GM12801 (cell line): ENCODE data around the gene HAUS7.

Experiments
- TF ChIP-seq, protein P1 (sequence below): IDR thresholded peaks from one replicate; pipeline ENCODE4 v1.5.1; 2011; ENCODE audit warnings: control low read depth; ENCODE audit not compliant: insufficient read length; ENCODE audit errors: extremely low read depth

Gene HAUS7

DNA sequence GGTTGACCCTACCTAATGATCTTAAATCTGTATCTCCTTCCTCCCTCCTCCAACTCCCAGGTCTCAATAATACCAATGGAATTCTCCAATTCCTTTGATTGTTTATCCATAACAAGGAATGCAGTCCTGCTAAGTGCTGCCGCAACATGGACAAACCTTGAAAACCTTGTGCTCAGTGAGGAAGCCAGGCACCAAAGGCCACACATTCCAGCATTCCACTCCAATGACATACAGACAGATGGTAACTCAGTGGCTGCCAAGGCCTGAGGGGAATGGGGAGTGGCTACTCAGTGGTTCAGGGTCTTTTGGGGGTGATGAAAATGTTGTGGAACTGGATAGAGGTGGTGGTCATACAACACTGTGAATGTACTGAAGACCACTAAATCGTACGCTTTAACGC lies 10.4 kb downstream of the HAUS7 start:
- TF ChIP-seq, protein P1, sequence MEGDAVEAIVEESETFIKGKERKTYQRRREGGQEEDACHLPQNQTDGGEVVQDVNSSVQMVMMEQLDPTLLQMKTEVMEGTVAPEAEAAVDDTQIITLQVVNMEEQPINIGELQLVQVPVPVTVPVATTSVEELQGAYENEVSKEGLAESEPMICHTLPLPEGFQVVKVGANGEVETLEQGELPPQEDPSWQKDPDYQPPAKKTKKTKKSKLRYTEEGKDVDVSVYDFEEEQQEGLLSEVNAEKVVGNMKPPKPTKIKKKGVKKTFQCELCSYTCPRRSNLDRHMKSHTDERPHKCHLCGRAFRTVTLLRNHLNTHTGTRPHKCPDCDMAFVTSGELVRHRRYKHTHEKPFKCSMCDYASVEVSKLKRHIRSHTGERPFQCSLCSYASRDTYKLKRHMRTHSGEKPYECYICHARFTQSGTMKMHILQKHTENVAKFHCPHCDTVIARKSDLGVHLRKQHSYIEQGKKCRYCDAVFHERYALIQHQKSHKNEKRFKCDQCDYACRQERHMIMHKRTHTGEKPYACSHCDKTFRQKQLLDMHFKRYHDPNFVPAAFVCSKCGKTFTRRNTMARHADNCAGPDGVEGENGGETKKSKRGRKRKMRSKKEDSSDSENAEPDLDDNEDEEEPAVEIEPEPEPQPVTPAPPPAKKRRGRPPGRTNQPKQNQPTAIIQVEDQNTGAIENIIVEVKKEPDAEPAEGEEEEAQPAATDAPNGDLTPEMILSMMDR = no peak

DNA sequence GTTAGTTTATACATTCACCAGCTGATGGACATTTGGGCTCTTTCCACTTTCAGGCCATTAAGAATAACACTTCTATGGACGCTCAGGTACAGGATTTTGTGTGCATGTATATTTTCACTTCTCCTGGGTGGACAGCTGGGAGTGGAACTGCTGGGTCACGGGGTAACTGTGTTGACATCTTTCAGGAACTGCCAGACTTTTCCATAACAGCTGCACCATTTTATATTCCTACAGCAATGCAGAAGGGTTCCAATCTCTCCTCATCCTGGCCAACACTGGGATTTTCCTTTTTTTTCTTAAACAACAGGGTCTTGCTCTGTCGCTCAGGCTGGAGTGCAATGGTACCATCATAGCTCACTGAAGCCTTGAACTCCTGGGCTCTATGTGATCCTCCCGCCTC lies 11.9 kb downstream of the HAUS7 start:
- TF ChIP-seq, protein P1 = no peak

DNA sequence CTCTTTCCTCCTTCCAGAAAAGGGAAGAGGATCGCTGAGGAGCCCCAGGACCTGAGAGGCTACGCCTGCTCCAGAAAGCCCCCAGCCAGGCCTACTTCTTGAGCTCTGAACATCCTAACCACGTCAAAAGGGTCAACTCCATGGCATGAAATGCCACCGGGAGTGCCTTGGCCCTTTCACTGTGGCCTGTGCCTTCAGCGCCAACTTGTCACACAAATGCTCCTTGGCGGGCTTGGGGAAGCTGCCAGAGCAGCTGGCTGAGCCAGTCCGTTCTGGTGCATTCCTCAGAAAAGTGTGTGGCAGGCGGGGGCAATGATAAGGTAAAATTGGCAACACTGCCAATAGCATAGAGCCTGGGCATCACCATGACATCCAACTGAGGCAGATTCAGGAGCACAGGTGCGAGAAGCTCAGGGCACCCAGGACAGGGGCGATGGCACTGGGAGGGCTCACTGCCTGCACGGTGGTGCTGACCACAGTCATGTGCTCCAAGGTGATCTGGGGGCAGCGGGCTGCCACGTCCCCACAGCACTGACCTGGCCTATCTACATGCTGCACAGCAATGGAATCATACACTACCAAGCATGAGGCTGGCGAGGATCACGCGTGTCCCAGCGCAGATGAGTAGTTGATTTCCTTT lies 12.4 kb downstream of the HAUS7 start:
- TF ChIP-seq, protein P1 = no peak

DNA sequence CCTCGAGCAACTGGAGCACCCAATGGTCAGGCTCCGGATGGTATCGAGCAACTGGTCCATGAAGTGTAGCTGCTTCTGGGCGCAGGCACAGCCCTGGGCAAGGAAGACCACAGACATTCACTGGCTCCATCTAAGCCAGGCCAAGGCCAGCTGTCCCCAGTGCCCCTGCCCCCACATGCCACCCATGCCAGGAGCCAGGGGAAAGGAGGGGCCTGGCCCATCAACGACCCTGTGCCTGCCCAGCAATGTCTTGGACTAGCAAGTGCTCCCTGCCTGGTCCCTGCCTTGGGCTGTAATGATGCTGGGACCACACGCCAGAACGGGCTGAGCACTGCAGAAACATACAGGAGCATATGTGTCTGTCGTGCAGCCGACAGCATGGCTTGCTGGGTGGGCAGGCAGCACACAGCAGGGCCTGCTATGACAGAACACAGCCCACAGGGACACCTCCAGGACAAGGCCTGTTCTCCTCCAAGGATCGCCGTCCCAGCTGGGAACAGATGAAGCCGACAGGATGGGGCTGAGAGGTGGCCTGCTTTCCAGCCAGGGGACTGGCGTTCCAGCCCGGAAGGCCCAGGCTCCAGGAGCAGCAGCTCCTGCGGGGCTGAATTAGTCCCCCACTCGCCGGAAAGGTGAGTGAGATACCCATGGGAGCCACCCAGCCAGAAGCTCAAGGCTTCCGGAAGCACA lies 13.1 kb downstream of the HAUS7 start:
- TF ChIP-seq, protein P1 = no peak

DNA sequence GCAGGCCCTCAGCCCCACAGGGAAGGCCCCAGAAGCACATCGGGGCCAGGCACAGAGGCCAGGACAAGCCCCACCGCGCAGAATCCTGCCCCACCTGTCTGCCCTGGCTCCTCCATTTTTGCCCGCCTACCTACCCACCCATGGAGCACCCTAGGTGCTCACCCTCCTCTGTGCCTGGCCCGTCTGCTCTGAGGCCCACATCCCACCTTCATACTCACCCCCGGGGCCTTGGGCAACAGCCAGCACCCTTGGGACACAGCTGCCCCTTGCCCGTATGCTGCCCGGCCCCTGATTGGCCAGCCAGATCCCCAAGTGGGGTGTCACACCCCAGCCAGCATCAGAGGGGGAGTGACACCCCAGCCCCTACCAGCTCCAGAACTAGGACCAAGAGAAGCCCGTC lies 13.7 kb downstream of the HAUS7 start:
- TF ChIP-seq, protein P1 = no peak

DNA sequence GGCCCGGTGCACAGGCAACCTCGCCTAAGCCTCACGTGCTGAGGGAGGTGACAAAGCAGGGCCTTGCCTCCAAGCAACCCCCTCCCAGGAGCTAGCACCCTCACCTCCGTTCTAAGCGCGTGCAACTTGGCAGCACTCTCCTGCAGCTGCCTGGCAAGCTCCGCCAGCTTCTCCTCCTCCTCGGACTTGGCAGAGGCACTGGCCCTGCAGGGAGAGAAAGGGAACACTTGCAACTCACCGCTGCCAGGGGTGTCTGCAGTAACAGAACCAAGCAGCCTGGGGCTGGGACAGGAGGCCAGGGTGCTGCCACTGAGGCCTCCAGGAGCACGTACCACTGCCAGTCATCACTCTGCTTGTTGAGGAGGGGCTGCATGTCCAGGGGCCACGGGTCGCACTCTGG lies 14.2 kb downstream of the HAUS7 start:
- TF ChIP-seq, protein P1 = no peak

DNA sequence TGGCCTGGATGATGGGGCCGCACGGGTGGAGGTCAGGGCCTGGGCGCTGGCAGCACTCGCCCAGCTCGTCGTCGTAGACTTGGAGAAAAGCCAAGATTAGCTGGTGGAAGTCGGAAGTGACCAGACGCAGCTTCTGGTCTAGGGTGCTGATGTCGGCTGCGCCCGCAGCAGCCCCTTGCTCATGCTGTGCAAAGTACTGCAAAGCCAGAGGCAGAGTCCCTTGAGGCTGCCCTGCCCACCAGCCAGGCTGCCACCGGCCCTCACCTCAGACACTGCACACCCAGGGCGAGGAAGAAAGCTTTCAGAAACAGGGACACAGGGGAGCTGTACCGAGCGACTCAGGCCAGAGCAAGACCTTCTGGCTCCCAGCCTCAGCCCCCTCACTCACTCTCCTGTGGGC lies 14.8 kb downstream of the HAUS7 start:
- TF ChIP-seq, protein P1 = no peak
